Chondrocyte (in vitro differentiated cells): Measurements from ENCODE around the gene SPATA4. TPM values are rescaled to one million over a fixed set of nuclear protein-coding genes. Genes with fewer than 3 reads are reported as not detected.
A peak's percentile ranks its signal among the peaks of the same experiment; 100 is the strongest.

Source experiments
- DNase-seq: peaks from one replicate; pipeline ENCODE4 v3.0.0; 2021; ENCODE audit warnings: mixed read lengths, low spot score
- H3K27ac Mint-ChIP-seq: one replicate; pipeline ENCODE4 v1.8.0; 2021; ENCODE audit warnings: mild to moderate bottlenecking, moderate library complexity, mixed read lengths; ENCODE audit not compliant: unreplicated experiment
- H3K27me3 Mint-ChIP-seq: 2 replicates; pipeline ENCODE4 v1.8.0; 2021; ENCODE audit warnings: low read depth, mixed read lengths
- H3K36me3 Mint-ChIP-seq: 2 replicates; pipeline ENCODE4 v1.8.0; 2021; ENCODE audit warnings: low read depth, mixed read lengths
- H3K4me1 Mint-ChIP-seq: 2 replicates; pipeline ENCODE4 v1.8.0; 2021; ENCODE audit warnings: low read depth, mild to moderate bottlenecking, mixed read lengths
- H3K4me3 Mint-ChIP-seq: one replicate; pipeline ENCODE4 v1.8.0; 2021; ENCODE audit warnings: mild to moderate bottlenecking, moderate library complexity, mixed read lengths; ENCODE audit not compliant: unreplicated experiment
- H3K9me3 Mint-ChIP-seq: 2 replicates; pipeline ENCODE4 v1.8.0; 2021; ENCODE audit warnings: low read depth, mixed read lengths
- total RNA-seq: library from RNA; stranded (reverse); gene quantifications from 3 replicates; pipeline ENCODE4 v1.2.1, GENCODE V29; 2021
- TF ChIP-seq, protein P1 (sequence below): fragments of 200-600 bp; sonication (generic); IDR thresholded peaks from 2 replicates; pipeline ENCODE4 v1.5.0; 2021; ENCODE audit warnings: antibody characterized with exemption, mild to moderate bottlenecking, moderate library complexity

SPATA4 gene
- total RNA-seq, 1 donor from 2014 or later, result not detected

- Mint-ChIP-seq H3K9me3 (no peaks in the 10 kb centered on the region), H3K4me1 (peaks cover 28% of the 10 kb centered on the region), H3K27me3 (no peaks in the 10 kb centered on the region), H3K4me3 (no peak overlapping the region), H3K27ac (peak overlapping the region; percentile 5), H3K36me3 (no peaks in the 10 kb centered on the region)
- no peak for DNase-seq
- TF ChIP-seq, protein P1, sequence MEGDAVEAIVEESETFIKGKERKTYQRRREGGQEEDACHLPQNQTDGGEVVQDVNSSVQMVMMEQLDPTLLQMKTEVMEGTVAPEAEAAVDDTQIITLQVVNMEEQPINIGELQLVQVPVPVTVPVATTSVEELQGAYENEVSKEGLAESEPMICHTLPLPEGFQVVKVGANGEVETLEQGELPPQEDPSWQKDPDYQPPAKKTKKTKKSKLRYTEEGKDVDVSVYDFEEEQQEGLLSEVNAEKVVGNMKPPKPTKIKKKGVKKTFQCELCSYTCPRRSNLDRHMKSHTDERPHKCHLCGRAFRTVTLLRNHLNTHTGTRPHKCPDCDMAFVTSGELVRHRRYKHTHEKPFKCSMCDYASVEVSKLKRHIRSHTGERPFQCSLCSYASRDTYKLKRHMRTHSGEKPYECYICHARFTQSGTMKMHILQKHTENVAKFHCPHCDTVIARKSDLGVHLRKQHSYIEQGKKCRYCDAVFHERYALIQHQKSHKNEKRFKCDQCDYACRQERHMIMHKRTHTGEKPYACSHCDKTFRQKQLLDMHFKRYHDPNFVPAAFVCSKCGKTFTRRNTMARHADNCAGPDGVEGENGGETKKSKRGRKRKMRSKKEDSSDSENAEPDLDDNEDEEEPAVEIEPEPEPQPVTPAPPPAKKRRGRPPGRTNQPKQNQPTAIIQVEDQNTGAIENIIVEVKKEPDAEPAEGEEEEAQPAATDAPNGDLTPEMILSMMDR, result no peak
Observed at GRCh38 chr4:176186067-176186466, 9.3 kb downstream of the SPATA4 start.

GRCh38 chr4:176185051-176185450, 10.3 kb downstream of the SPATA4 start:
- H3K4me1 Mint-ChIP-seq, result peaks cover 28% of the 10 kb centered on the region
- no peaks in the 10 kb centered on the region for H3K9me3 Mint-ChIP-seq
- no peak overlapping the region for H3K4me3 Mint-ChIP-seq
- H3K27ac Mint-ChIP-seq, result peak overlapping the region; percentile 92
- DNase-seq, result no peak
- H3K36me3 Mint-ChIP-seq, result no peaks in the 10 kb centered on the region
- no peaks in the 10 kb centered on the region for H3K27me3 Mint-ChIP-seq
- TF ChIP-seq, protein P1, result no peak

- H3K36me3 Mint-ChIP-seq, result no peaks in the 10 kb centered on the region
- no peaks in the 10 kb centered on the region for H3K4me1 Mint-ChIP-seq
- H3K27ac Mint-ChIP-seq, result no peak overlapping the region
- H3K9me3 Mint-ChIP-seq, result no peaks in the 10 kb centered on the region
- TF ChIP-seq, protein P1, result no peak
- DNase-seq, result no peak
- H3K27me3 Mint-ChIP-seq, result no peaks in the 10 kb centered on the region
- H3K4me3 Mint-ChIP-seq, result no peak overlapping the region
Observed at GRCh38 chr4:176163041-176163440, 32.3 kb downstream of the SPATA4 start.

DNA sequence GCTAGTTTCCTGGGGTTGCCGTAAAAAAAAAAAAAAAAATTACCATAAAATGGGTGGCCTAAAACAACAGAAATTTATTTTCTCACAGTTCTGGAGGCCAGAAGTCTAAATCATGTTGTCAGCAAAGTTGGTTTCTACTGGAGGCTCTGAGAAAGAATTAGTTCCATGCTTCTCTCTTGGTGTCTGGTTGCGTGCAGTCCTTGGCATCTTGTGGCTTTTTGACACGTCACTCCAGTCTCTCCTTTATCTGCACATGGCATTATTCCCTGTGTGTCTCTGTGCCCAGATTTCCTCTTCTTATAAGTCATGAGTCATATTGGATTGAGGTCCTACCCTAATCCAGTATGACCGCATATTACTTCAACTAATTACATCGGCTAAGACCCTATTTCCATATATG, 38.7 kb downstream of the SPATA4 start:
- Mint-ChIP-seq H3K4me1 (no peaks in the 10 kb centered on the region), H3K36me3 (no peaks in the 10 kb centered on the region), H3K27ac (no peak overlapping the region), H3K27me3 (no peaks in the 10 kb centered on the region), H3K9me3 (no peaks in the 10 kb centered on the region), H3K4me3 (no peak overlapping the region)
- no peak for DNase-seq
- TF ChIP-seq, protein P1, result no peak

- Mint-ChIP-seq H3K9me3 (no peaks in the 10 kb centered on the region), H3K27me3 (no peaks in the 10 kb centered on the region), H3K36me3 (no peaks in the 10 kb centered on the region), H3K4me3 (no peak overlapping the region), H3K4me1 (peaks cover 8% of the 10 kb centered on the region), H3K27ac (no peak overlapping the region)
- DNase-seq, result no peak
- TF ChIP-seq, protein P1, result no peak
Observed at GRCh38 chr4:176153124-176153523, 42.3 kb downstream of the SPATA4 start.
